IPS-20b (cell line): Measurements from ENCODE around the gene KLF6.

Experiments used
- H3K27ac ChIP-seq: one replicate; pipeline ENCODE4 v1.5.1; 2013; ENCODE audit warnings: low read length
- H3K27me3 ChIP-seq: 2 replicates; pipeline ENCODE4 v1.6.1; 2013; ENCODE audit warnings: mild to moderate bottlenecking, low read length, inconsistent platforms; ENCODE audit not compliant: insufficient read depth
- H3K36me3 ChIP-seq: 2 replicates; pipeline ENCODE4 v1.6.1; 2013; ENCODE audit warnings: low read depth, mild to moderate bottlenecking, inconsistent platforms, low read length, moderate library complexity; ENCODE audit not compliant: insufficient read depth
- H3K4me1 ChIP-seq: 2 replicates; pipeline ENCODE4 v1.6.1; 2013; ENCODE audit warnings: mild to moderate bottlenecking, control low read depth, inconsistent platforms, low read length, moderate library complexity; ENCODE audit not compliant: insufficient read depth
- H3K4me3 ChIP-seq: 2 replicates; pipeline ENCODE4 v1.5.1; 2013; ENCODE audit warnings: mild to moderate bottlenecking, low read length, inconsistent platforms
- H3K9ac ChIP-seq: 2 replicates; pipeline ENCODE4 v1.6.1; 2013; ENCODE audit warnings: low read depth, mild to moderate bottlenecking, inconsistent platforms, low read length, moderate library complexity
- H3K9me3 ChIP-seq: 2 replicates; pipeline ENCODE4 v1.6.1; 2013; ENCODE audit warnings: mild to moderate bottlenecking, low read depth, low read length, inconsistent platforms; ENCODE audit not compliant: insufficient read depth

Gene KLF6

DNA sequence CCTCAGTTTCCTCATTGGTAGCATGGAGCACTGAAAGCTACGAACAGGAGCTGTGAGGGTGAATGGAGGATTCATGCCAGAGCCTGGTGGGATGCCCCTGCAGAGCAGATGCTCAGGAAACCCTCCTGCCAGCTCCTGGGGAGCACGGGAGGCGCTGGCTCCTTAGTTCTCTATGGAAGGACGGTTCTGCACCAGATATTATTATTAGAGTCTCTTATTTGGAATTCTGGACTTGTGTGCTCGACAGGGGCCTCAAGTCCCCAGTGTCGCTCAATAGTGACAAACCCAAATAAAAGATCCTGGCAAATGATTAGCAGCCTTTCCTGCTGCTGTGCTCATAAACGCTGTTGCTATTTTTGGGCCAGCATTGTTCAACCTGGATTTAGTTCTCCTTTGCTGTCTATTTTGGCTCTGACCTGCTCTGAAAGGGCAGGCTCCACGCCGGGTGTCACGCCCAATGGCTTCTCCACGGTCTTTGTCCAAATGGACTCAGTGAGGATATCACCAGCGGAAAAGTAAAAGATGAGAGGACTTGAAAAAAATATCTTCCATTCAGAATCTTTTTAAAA is 23.0 kb upstream of the KLF6 start:
- no peaks in the 10 kb centered on the region for H3K9me3 ChIP-seq
- H3K4me3 ChIP-seq = no peak overlapping the region
- no peaks in the 10 kb centered on the region for H3K27me3 ChIP-seq
- H3K9ac ChIP-seq = no peak overlapping the region
- no peaks in the 10 kb centered on the region for H3K36me3 ChIP-seq
- no peak overlapping the region for H3K27ac ChIP-seq
- H3K4me1 ChIP-seq = peaks cover 13% of the 10 kb centered on the region

GRCh38 chr10:3807211-3807927 is 22.4 kb upstream of the KLF6 start:
- no peak overlapping the region for H3K9ac ChIP-seq
- peaks cover 13% of the 10 kb centered on the region for H3K4me1 ChIP-seq
- H3K27me3 ChIP-seq = no peaks in the 10 kb centered on the region
- H3K9me3 ChIP-seq = no peaks in the 10 kb centered on the region
- H3K4me3 ChIP-seq = no peak overlapping the region
- no peaks in the 10 kb centered on the region for H3K36me3 ChIP-seq
- H3K27ac ChIP-seq = no peak overlapping the region

DNA sequence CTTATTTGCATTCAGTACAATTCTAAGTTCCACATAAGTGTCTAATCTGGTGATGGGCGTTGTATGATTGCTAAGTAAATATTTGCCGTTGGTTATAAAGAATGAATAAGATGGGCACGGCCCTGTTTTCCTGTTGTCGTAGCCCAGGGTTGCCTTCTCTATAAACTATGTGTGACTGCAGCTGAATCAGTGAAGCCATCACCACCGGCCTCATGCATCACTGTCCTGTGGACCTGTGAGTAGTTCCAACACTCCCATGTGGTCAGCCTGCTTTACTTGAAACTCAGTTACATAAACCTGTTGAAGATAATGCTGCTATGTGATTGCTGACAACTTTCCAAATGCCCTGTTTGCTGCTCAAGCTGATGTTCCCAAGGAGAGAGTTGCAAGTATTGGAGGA is 21.6 kb upstream of the KLF6 start:
- H3K9ac ChIP-seq = no peak overlapping the region
- no peaks in the 10 kb centered on the region for H3K36me3 ChIP-seq
- no peak overlapping the region for H3K4me3 ChIP-seq
- peaks cover 13% of the 10 kb centered on the region for H3K4me1 ChIP-seq
- no peaks in the 10 kb centered on the region for H3K9me3 ChIP-seq
- H3K27me3 ChIP-seq = no peaks in the 10 kb centered on the region
- H3K27ac ChIP-seq = no peak overlapping the region

DNA sequence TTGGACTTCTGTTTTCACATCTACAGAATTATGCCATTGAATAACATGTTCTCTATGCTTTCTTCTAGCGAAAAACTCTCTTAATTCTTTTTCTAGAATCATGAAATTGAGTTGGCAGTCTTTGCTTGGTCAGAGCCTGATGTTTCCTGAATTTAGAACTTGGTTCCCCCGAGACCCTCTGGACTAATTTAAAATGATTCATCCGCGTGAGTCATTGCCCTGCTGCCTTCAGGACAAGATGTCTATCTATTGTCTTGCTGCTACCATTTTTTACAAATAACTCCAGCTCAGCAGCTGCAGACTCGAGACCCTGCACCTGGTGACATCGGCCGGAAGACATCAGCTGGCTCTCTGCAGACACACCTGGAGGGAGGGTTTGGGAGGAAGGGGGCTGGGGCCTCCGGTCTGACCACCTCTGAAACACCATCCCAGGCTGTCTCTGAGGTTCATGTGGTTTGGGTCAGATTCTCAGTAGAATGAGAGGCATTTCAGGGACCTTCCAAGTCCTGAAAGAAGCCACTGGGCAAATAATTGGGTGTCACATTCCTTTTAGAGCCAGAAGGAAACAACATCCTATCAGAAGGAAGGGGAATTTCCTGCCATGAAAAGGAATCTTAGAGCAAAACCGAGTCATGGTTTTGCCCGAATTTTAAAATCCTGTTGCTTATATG is 20.9 kb upstream of the KLF6 start:
- Histone ChIP-seq H3K4me1 (peaks cover 13% of the 10 kb centered on the region), H3K9ac (no peak overlapping the region), H3K27ac (no peak overlapping the region), H3K4me3 (no peak overlapping the region), H3K27me3 (no peaks in the 10 kb centered on the region), H3K9me3 (no peaks in the 10 kb centered on the region), H3K36me3 (no peaks in the 10 kb centered on the region)

GRCh38 chr10:3805201-3805790 is 20.3 kb upstream of the KLF6 start:
- Histone ChIP-seq H3K27ac (no peak overlapping the region), H3K4me1 (peaks cover 13% of the 10 kb centered on the region; the same call in 1 of the 2 replicates), H3K27me3 (no peaks in the 10 kb centered on the region), H3K36me3 (no peaks in the 10 kb centered on the region), H3K9ac (no peak overlapping the region), H3K4me3 (no peak overlapping the region), H3K9me3 (no peaks in the 10 kb centered on the region)

DNA sequence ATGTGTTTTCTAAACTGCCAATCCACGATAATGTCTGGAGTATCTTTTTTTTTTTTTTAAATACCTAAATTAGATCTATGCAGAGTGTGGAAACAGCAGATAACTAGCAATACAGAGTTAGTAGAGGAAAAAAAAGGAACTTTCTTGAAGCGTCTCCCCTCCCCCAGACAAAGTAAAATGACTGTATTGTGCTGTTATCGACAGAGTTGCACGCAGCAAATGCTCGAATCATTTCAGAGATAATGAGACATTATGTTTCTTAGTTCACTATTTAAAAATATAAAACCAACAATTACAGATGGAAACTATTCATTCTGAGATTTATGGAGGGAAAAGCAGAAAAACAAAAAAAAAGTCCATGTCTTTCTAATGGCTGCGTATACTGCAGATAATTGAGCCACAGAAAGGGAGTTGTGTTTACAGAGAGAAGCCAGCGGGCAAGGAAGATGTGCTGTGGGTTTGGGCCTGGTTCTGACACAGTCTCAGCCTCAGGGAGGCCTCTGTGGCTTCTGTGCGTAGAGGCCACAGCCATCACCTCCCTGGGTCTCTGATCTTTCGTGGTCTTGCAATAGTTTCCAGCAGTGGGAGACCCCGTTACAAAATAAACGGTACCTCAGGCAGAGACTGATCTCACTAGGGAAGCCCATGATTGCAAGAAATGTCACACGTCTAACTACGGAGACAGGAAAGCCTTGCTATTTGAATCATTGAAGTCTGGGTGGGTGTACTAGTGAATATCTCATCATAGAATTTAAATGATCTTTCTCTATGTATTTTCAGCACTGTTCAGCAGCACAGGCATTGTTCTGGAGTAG is 19.1 kb upstream of the KLF6 start:
- Histone ChIP-seq H3K27ac (no peak overlapping the region), H3K4me3 (no peak overlapping the region), H3K9me3 (no peaks in the 10 kb centered on the region), H3K27me3 (no peaks in the 10 kb centered on the region), H3K9ac (peak overlapping the region; percentile 21; the same call in 1 of the 2 replicates), H3K36me3 (no peaks in the 10 kb centered on the region), H3K4me1 (peaks cover 13% of the 10 kb centered on the region; the same call in 1 of the 2 replicates)

DNA sequence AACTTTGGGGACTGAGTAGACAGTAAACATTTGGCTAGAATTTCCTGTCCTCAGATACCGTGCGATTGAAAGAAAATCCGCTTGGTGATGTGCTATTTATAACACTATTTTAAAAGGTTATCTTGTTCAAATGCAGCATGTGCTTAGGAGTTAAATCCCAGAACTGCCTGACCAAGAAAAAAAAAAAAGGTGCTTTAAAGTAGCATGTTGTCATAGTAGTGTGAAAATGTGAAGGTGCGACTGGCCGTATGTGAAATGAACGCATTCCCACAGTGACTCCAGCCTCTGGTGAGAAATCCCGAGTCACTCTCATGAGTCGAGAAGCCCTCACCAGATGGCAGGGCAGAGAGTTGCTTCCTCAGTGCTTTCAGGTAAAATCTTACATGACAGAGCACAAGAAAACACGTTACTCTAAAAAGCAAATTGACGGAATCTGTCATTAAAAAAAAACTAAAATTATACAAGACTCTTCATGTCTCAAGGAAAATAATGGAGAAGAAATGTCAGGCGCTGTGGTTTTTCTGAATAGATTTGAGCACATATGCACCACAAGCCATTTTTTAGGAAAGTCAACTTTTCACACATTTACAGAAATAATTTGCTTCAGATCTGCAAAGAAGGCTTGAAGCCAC is 18.4 kb upstream of the KLF6 start:
- H3K4me3 ChIP-seq = no peak overlapping the region
- peak overlapping the region; percentile 21; the same call in 1 of the 2 replicates for H3K9ac ChIP-seq
- H3K4me1 ChIP-seq = peaks cover 13% of the 10 kb centered on the region; the same call in 1 of the 2 replicates
- H3K27ac ChIP-seq = no peak overlapping the region
- no peaks in the 10 kb centered on the region for H3K36me3 ChIP-seq
- no peaks in the 10 kb centered on the region for H3K9me3 ChIP-seq
- H3K27me3 ChIP-seq = no peaks in the 10 kb centered on the region

DNA sequence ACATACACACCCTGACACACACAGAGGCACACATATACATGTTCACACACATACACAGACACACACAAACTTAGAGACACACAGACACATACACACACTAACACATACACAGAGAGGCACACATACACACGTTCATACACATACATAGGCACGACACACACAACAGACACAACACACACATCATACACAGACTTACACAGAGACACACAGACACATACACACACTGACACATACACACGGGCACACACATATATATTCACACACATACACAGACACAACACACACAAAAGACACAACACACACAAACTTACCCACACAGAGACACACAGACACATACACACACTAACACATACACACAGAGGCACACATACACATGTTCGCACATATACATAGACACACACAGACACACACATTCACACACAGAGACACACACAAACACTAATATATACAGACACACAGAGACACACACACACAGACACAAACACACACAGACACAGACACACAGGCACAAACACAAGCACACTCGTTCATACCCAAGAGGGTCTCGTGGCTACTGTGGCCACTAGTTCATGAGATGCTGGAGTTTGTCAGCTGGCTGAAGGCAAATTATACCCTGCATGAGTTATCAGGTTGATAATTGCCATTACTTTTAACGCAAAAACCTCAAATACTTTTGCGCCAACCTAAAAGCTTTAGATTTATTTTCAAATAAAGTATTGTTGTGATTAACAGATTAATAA is 17.7 kb upstream of the KLF6 start:
- Histone ChIP-seq H3K4me3 (no peak overlapping the region), H3K36me3 (no peaks in the 10 kb centered on the region), H3K9me3 (no peaks in the 10 kb centered on the region), H3K27ac (no peak overlapping the region), H3K27me3 (no peaks in the 10 kb centered on the region), H3K9ac (no peak overlapping the region), H3K4me1 (peaks cover 13% of the 10 kb centered on the region; the same call in 1 of the 2 replicates)

GRCh38 chr10:3801558-3802192 is 16.7 kb upstream of the KLF6 start:
- Histone ChIP-seq H3K4me3 (no peak overlapping the region), H3K4me1 (peaks cover 13% of the 10 kb centered on the region; the same call in 1 of the 2 replicates), H3K9me3 (no peaks in the 10 kb centered on the region), H3K27me3 (no peaks in the 10 kb centered on the region), H3K27ac (no peak overlapping the region), H3K36me3 (no peaks in the 10 kb centered on the region), H3K9ac (no peak overlapping the region)

GRCh38 chr10:3800586-3800985 is 15.6 kb upstream of the KLF6 start:
- Histone ChIP-seq H3K4me3 (no peak overlapping the region), H3K27ac (no peak overlapping the region), H3K27me3 (no peaks in the 10 kb centered on the region), H3K36me3 (no peaks in the 10 kb centered on the region), H3K9ac (no peak overlapping the region), H3K9me3 (no peaks in the 10 kb centered on the region; the same call in 1 of the 2 replicates), H3K4me1 (peaks cover 13% of the 10 kb centered on the region; the same call in 1 of the 2 replicates)
